SU-DHL-6 (cell line): ENCODE data around the gene SPINK8.

Experiments used
- EZH2phosphoT487 ChIP-seq: fragments of 200-600 bp; sonication (generic), shearing (Covaris generic); conservative IDR thresholded peaks from 2 replicates; pipeline ENCODE4 v1.6.1; 2018; ENCODE audit warnings: mild to moderate bottlenecking, antibody characterized with exemption, low read length, moderate library complexity, mixed read lengths
- TF ChIP-seq, protein P1 (sequence below): fragments of 200-600 bp; sonication (generic); IDR thresholded peaks from one replicate; pipeline ENCODE4 v1.5.1; 2017; ENCODE audit warnings: antibody characterized with exemption, mild to moderate bottlenecking, low read length, moderate library complexity; ENCODE audit not compliant: insufficient read depth, poor library complexity, severe bottlenecking

DNA sequence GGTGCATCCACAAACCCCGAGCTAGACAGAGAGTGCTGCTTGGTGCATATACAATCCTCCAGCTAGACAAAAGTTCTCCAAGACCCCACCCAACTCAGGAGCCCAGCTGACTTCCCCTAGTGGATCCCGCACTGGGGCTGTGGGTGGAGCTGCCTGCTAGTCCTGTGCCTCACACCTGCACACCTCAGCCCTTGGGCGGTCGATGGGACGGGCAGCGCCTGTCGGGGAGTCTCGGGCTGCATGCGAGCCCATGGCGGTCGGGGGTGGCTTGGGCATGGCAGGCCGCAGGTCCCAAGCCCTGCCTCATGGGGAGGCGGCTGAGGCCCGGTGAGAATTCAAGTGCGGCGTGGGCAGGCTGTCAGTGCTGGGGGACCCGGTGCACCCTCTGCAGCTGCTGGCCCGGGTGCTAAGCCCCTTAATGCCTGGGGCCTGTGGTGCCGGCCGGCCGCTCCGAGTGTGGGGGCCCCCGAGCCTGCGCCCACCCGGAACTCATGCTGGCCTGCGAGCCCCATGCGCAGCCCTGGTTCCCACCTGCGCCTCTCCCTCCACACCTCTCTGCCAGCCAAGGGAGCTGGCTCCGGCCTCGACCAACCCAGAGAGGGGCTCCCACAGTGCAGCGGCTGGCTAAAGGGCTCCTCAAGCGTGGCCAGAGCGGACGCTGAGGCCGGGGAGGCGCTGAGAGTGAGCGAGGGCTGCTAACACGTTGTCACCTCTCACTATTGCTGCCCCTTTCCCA lies 61.5 kb downstream of the SPINK8 start:
- TF ChIP-seq, protein P1, sequence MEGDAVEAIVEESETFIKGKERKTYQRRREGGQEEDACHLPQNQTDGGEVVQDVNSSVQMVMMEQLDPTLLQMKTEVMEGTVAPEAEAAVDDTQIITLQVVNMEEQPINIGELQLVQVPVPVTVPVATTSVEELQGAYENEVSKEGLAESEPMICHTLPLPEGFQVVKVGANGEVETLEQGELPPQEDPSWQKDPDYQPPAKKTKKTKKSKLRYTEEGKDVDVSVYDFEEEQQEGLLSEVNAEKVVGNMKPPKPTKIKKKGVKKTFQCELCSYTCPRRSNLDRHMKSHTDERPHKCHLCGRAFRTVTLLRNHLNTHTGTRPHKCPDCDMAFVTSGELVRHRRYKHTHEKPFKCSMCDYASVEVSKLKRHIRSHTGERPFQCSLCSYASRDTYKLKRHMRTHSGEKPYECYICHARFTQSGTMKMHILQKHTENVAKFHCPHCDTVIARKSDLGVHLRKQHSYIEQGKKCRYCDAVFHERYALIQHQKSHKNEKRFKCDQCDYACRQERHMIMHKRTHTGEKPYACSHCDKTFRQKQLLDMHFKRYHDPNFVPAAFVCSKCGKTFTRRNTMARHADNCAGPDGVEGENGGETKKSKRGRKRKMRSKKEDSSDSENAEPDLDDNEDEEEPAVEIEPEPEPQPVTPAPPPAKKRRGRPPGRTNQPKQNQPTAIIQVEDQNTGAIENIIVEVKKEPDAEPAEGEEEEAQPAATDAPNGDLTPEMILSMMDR = no peak
- TF ChIP-seq EZH2phosphoT487 = no peak
